HG02973 (cell line): ENCODE data around the gene SIRT7.
"Not testable (repeated sequence)": the region's sequence is repeated elsewhere in the genome, so short reads cannot be mapped to it uniquely, and the experiment has no call there.

Source experiments
- ATAC-seq: cut with Tn5 transposase; IDR thresholded peaks from one replicate; pipeline ENCODE4 v1.9.1; 2021; ENCODE audit warnings: moderate library complexity; ENCODE audit not compliant: unreplicated experiment

Gene SIRT7

GRCh38 chr17:81954131-81955057 is 36.4 kb upstream of the SIRT7 start:
- no peak for ATAC-seq

GRCh38 chr17:81953443-81953842 is 35.5 kb upstream of the SIRT7 start:
- ATAC-seq, result not testable (repeated sequence)

- no peak for ATAC-seq
These were observed 34.8 kb upstream of the SIRT7 start for GRCh38 chr17:81952792-81953228.

- ATAC-seq, result no peak
These were observed 34.1 kb upstream of the SIRT7 start for GRCh38 chr17:81951785-81952684.

GRCh38 chr17:81950501-81950900 is 32.5 kb upstream of the SIRT7 start:
- no peak for ATAC-seq

GRCh38 chr17:81948635-81949378 is 30.8 kb upstream of the SIRT7 start:
- no peak for ATAC-seq

- ATAC-seq, result no peak
These were observed 29.2 kb upstream of the SIRT7 start, which contains the start of gene MYADML2 for GRCh38 chr17:81947189-81947588. Gene MYADML2 (minus strand): TSS chr17:81947233. CDS start chr17:81941741, 5,492 bp downstream.

- ATAC-seq, result no peak
These were observed 26.9 kb upstream of the SIRT7 start for GRCh38 chr17:81944858-81945257.

GRCh38 chr17:81942167-81942553 is 24.2 kb upstream of the SIRT7 start:
- ATAC-seq, result no peak

- no peak for ATAC-seq
These were observed 23.6 kb upstream of the SIRT7 start for GRCh38 chr17:81941484-81942166.

- no peak for ATAC-seq
These were observed 22.8 kb upstream of the SIRT7 start for GRCh38 chr17:81940538-81941483.

GRCh38 chr17:81939881-81940385 is 22.0 kb upstream of the SIRT7 start:
- no peak for ATAC-seq

- ATAC-seq, result no peak
These were observed 21.2 kb upstream of the SIRT7 start for GRCh38 chr17:81939218-81939617.

- no peak for ATAC-seq
These were observed 17.7 kb upstream of the SIRT7 start for GRCh38 chr17:81935709-81936084.

- ATAC-seq, result no peak
These were observed 17.1 kb upstream of the SIRT7 start for GRCh38 chr17:81934850-81935708.

- no peak for ATAC-seq
These were observed 16.3 kb upstream of the SIRT7 start for GRCh38 chr17:81934098-81934757.

- ATAC-seq, result no peak
These were observed 15.3 kb upstream of the SIRT7 start for GRCh38 chr17:81933178-81933699.
